ENCODE measurements around the gene ASTN2. TPM values are rescaled to one million over a fixed set of nuclear protein-coding genes. Genes with fewer than 3 reads are reported as not detected.

The ASTN2 gene
- total and polyA plus RNA-seq, 10 donors: 0.87 to 6.1 (median 3.7) TPM

- intact Hi-C loops (cut with DNase I; ENCODE audit: low total_unique reads): no loop called here
- WGBS, 5 donors: 82 to 95% (median 90%) methylated on average over 6 of the region's 6 CpGs
- no peak for TF ChIP-seq POLR2AphosphoS5 (IDR thresholded peaks at IDR 0.05)
- no peak for TF ChIP-seq CTCF (IDR thresholded peaks at IDR 0.05 in 8 of 11, conservative IDR thresholded peaks at IDR 0.05 in 3 of 11)
- no peak for TF ChIP-seq POLR2A (IDR thresholded peaks at IDR 0.05)
These were observed 593.1 kb downstream of the ASTN2 start for GRCh38 chr9:116821633-116822229.

GRCh38 chr9:116819116-116819515, 595.7 kb downstream of the ASTN2 start:
- DNase-seq: no peak
- intact Hi-C loops (cut with DNase I; ENCODE audit: low total_unique reads): no loop called here
- WGBS, 5 donors: 65 to 81% (median 80%) methylated on average over 1 of the region's 1 CpG

More at GRCh38 chr9:116821633-116822229, 593.1 kb downstream of the ASTN2 start:
- no peak overlapping the region for H3K4me3 ChIP-seq
- no peaks in the 10 kb centered on the region for H3K9me3 ChIP-seq
- H3K36me3 ChIP-seq: no peaks in the 10 kb centered on the region
- H3K4me1 ChIP-seq: no peaks in the 10 kb centered on the region
- DNase-seq: no peak
- H3K27ac ChIP-seq: no peak overlapping the region
- no peaks in the 10 kb centered on the region for H3K27me3 ChIP-seq (replicated peaks in 1 of 7)

GRCh38 chr9:116817762-116818161, 597.1 kb downstream of the ASTN2 start:
- intact Hi-C loops (cut with DNase I; ENCODE audit: low total_unique reads): no loop called here
- WGBS, 5 donors: 87 to 98% (median 92%) methylated on average over 1 of the region's 1 CpG
- TF ChIP-seq CTCF (IDR thresholded peaks at IDR 0.05 in 8 of 11, conservative IDR thresholded peaks at IDR 0.05 in 3 of 11): no peak
- TF ChIP-seq POLR2AphosphoS5 (IDR thresholded peaks at IDR 0.05): no peak
- TF ChIP-seq POLR2A (IDR thresholded peaks at IDR 0.05): no peak
- no peak for DNase-seq
- Histone ChIP-seq H3K4me3 (no peak overlapping the region), H3K27me3 (replicated peaks in 1 of 7) (peaks cover 0 to 5% (median 0%) of the 10 kb centered on the region in 7 donors), H3K36me3 (no peaks in the 10 kb centered on the region), H3K9me3 (no peaks in the 10 kb centered on the region), H3K4me1 (no peaks in the 10 kb centered on the region), H3K27ac (no peak overlapping the region)

More at GRCh38 chr9:116819116-116819515, 595.7 kb downstream of the ASTN2 start:
- H3K4me1 ChIP-seq: no peaks in the 10 kb centered on the region
- no peaks in the 10 kb centered on the region for H3K27me3 ChIP-seq (replicated peaks in 1 of 7)
- TF ChIP-seq POLR2AphosphoS5 (IDR thresholded peaks at IDR 0.05) (no peak), POLR2A (IDR thresholded peaks at IDR 0.05) (no peak), CTCF (IDR thresholded peaks at IDR 0.05 in 8 of 11, conservative IDR thresholded peaks at IDR 0.05 in 3 of 11) (no peak)
- no peaks in the 10 kb centered on the region for H3K9me3 ChIP-seq
- H3K36me3 ChIP-seq: no peaks in the 10 kb centered on the region
- H3K4me3 ChIP-seq: no peak overlapping the region
- no peak overlapping the region for H3K27ac ChIP-seq

- intact Hi-C loops (cut with DNase I; ENCODE audit: low total_unique reads): no loop called here
- no peaks in the 10 kb centered on the region for H3K9me3 ChIP-seq
- 81 to 95% (median 92%) methylated on average over 2 of the region's 2 CpGs for WGBS, 5 donors
- TF ChIP-seq CTCF (IDR thresholded peaks at IDR 0.05 in 8 of 11, conservative IDR thresholded peaks at IDR 0.05 in 3 of 11) (no peak), POLR2A (IDR thresholded peaks at IDR 0.05) (no peak), POLR2AphosphoS5 (IDR thresholded peaks at IDR 0.05) (no peak)
- H3K36me3 ChIP-seq: no peaks in the 10 kb centered on the region
- H3K4me1 ChIP-seq: no peaks in the 10 kb centered on the region
- H3K27ac ChIP-seq: no peak overlapping the region
- H3K4me3 ChIP-seq: no peak overlapping the region
- no peak for DNase-seq
- peaks cover 0 to 12% (median 0%) of the 10 kb centered on the region in 7 donors for H3K27me3 ChIP-seq (replicated peaks in 1 of 7)
These were observed 598.4 kb downstream of the ASTN2 start for GRCh38 chr9:116816484-116816883.

Measured in spleen (tissue), 11 donors.